HFFc6 (cell line): ENCODE data around the gene ACTN1. TPM values are rescaled to one million over a fixed set of nuclear protein-coding genes. Genes with fewer than 3 reads are reported as not detected.

Experiments
- DNase-seq: peaks from one replicate; pipeline ENCODE4 v3.0.0-alpha.2; 2018
- H3K27ac Mint-ChIP-seq: 2 replicates; pipeline ENCODE4 v1.8.0; 2020; ENCODE audit warnings: mild to moderate bottlenecking, mixed read lengths
- H3K27me3 Mint-ChIP-seq: 2 replicates; pipeline ENCODE4 v1.8.0; 2021; ENCODE audit warnings: mild to moderate bottlenecking, moderate library complexity, mixed read lengths; ENCODE audit not compliant: insufficient read depth
- H3K36me3 Mint-ChIP-seq: 2 replicates; pipeline ENCODE4 v1.8.0; 2021; ENCODE audit warnings: low read depth, mixed read lengths
- H3K4me1 Mint-ChIP-seq: 2 replicates; pipeline ENCODE4 v1.8.0; 2020; ENCODE audit warnings: low read depth, mixed read lengths
- H3K4me3 Mint-ChIP-seq: 2 replicates; pipeline ENCODE4 v1.8.0; 2020; ENCODE audit warnings: mild to moderate bottlenecking, moderate library complexity, mixed read lengths
- H3K9me3 Mint-ChIP-seq: 2 replicates; pipeline ENCODE4 v1.8.0; 2020; ENCODE audit warnings: mild to moderate bottlenecking, mixed read lengths
- CTCF ChIP-seq: fragments of 200-600 bp; sonication (generic); IDR thresholded peaks from 2 replicates; pipeline ENCODE4 v1.5.0; 2021; ENCODE audit warnings: antibody characterized with exemption, mild to moderate bottlenecking
- total RNA-seq, 6 experiments: library from RNA; stranded (reverse); fragmentation: NEBNext Ultra II Directional; extraction: Animal tissue kit (Norgen Biotek cat#: 25700); gene quantifications; 2 replicates in 1 of 6; 3 replicates in 5 of 6; pipeline ENCODE4 v1.2.3, GENCODE V29; 2021

Gene ACTN1
- total RNA-seq, 6 experiments from 2014 or later = 749 to 847 (median 825) TPM

GRCh38 chr14:68840454-68840853, 138.6 kb downstream of the ACTN1 start:
- Mint-ChIP-seq H3K27ac (no peak overlapping the region), H3K4me3 (no peak overlapping the region), H3K36me3 (peaks cover 49% of the 10 kb centered on the region), H3K9me3 (peaks cover 8% of the 10 kb centered on the region; the same call in 1 of the 2 replicates), H3K4me1 (peaks cover 28% of the 10 kb centered on the region), H3K27me3 (peaks cover 2% of the 10 kb centered on the region)
- TF ChIP-seq CTCF = no peak
- DNase-seq = no peak

GRCh38 chr14:68836082-68836481, 143.0 kb downstream of the ACTN1 start:
- Mint-ChIP-seq H3K36me3 (peaks cover 55% of the 10 kb centered on the region), H3K4me1 (peaks cover 2% of the 10 kb centered on the region), H3K27me3 (no peaks in the 10 kb centered on the region), H3K9me3 (peaks cover 8% of the 10 kb centered on the region; the same call in 1 of the 2 replicates), H3K4me3 (no peak overlapping the region), H3K27ac (no peak overlapping the region)
- no peak for TF ChIP-seq CTCF
- no peak for DNase-seq

- Mint-ChIP-seq H3K36me3 (peaks cover 55% of the 10 kb centered on the region), H3K4me3 (no peak overlapping the region), H3K27ac (no peak overlapping the region), H3K4me1 (no peaks in the 10 kb centered on the region), H3K27me3 (no peaks in the 10 kb centered on the region), H3K9me3 (peaks cover 8% of the 10 kb centered on the region; the same call in 1 of the 2 replicates)
- no peak for DNase-seq
- TF ChIP-seq CTCF = no peak
These were observed 144.3 kb downstream of the ACTN1 start for GRCh38 chr14:68834816-68835215.

- no peaks in the 10 kb centered on the region for H3K27me3 Mint-ChIP-seq
- peaks cover 5% of the 10 kb centered on the region; the same call in 1 of the 2 replicates for H3K36me3 Mint-ChIP-seq
- TF ChIP-seq CTCF = no peak
- no peak overlapping the region for H3K27ac Mint-ChIP-seq
- DNase-seq = no peak
- no peaks in the 10 kb centered on the region for H3K9me3 Mint-ChIP-seq
- H3K4me3 Mint-ChIP-seq = no peak overlapping the region
- H3K4me1 Mint-ChIP-seq = peaks cover 6% of the 10 kb centered on the region; the same call in 1 of the 2 replicates
These were observed 150.4 kb downstream of the ACTN1 start for GRCh38 chr14:68828698-68829097.

GRCh38 chr14:68825729-68826128, 153.4 kb downstream of the ACTN1 start:
- no peaks in the 10 kb centered on the region for H3K27me3 Mint-ChIP-seq
- TF ChIP-seq CTCF = no peak
- no peak overlapping the region for H3K4me3 Mint-ChIP-seq
- no peak overlapping the region for H3K27ac Mint-ChIP-seq
- peaks cover 6% of the 10 kb centered on the region; the same call in 1 of the 2 replicates for H3K4me1 Mint-ChIP-seq
- no peaks in the 10 kb centered on the region for H3K9me3 Mint-ChIP-seq
- no peaks in the 10 kb centered on the region for H3K36me3 Mint-ChIP-seq
- DNase-seq = no peak
